ENCODE measurements around the gene NRG2.

DNA sequence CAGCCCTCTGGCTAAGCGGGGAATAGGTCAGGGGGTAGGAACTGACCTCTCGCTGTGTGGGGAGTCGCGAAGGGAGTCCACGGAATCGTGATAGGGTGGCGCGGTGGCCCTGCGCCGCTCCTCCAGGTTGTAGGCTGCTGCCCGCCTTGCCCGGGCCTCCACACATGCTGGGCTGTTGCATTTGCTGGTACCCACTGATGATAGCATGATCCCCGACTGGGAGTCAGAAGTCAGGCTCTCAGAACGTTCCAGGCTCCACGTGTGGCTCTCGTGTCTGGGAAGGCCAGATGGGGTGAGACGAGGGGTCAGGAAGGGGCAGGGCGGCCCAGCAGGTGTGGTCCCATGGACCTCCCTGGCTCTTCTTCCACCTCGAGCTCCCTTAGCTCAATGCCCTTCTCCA is 191.5 kb downstream of the NRG2 start:
- TF ChIP-seq, protein P1, sequence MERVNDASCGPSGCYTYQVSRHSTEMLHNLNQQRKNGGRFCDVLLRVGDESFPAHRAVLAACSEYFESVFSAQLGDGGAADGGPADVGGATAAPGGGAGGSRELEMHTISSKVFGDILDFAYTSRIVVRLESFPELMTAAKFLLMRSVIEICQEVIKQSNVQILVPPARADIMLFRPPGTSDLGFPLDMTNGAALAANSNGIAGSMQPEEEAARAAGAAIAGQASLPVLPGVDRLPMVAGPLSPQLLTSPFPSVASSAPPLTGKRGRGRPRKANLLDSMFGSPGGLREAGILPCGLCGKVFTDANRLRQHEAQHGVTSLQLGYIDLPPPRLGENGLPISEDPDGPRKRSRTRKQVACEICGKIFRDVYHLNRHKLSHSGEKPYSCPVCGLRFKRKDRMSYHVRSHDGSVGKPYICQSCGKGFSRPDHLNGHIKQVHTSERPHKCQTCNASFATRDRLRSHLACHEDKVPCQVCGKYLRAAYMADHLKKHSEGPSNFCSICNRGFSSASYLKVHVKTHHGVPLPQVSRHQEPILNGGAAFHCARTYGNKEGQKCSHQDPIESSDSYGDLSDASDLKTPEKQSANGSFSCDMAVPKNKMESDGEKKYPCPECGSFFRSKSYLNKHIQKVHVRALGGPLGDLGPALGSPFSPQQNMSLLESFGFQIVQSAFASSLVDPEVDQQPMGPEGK (CRISPR knock-in tag; IDR thresholded peaks at IDR 0.05; ENCODE audit: borderline replicate concordance): no peak
- TF ChIP-seq CSDC2 (CRISPR knock-in tag; IDR thresholded peaks at IDR 0.05): no peak
- no peak for TF ChIP-seq GLIS3 (CRISPR knock-in tag; IDR thresholded peaks at IDR 0.05)
- no peak for TF ChIP-seq ZNF70 (CRISPR knock-in tag; IDR thresholded peaks at IDR 0.05)
- no peak for TF ChIP-seq ZFP3 (CRISPR knock-in tag; IDR thresholded peaks at IDR 0.05)
- TF ChIP-seq ARNTL (CRISPR knock-in tag; IDR thresholded peaks at IDR 0.05; ENCODE audit: borderline replicate concordance, low read depth): no peak
- TF ChIP-seq RARB (CRISPR knock-in tag; IDR thresholded peaks at IDR 0.05): no peak
- TF ChIP-seq, protein P2, sequence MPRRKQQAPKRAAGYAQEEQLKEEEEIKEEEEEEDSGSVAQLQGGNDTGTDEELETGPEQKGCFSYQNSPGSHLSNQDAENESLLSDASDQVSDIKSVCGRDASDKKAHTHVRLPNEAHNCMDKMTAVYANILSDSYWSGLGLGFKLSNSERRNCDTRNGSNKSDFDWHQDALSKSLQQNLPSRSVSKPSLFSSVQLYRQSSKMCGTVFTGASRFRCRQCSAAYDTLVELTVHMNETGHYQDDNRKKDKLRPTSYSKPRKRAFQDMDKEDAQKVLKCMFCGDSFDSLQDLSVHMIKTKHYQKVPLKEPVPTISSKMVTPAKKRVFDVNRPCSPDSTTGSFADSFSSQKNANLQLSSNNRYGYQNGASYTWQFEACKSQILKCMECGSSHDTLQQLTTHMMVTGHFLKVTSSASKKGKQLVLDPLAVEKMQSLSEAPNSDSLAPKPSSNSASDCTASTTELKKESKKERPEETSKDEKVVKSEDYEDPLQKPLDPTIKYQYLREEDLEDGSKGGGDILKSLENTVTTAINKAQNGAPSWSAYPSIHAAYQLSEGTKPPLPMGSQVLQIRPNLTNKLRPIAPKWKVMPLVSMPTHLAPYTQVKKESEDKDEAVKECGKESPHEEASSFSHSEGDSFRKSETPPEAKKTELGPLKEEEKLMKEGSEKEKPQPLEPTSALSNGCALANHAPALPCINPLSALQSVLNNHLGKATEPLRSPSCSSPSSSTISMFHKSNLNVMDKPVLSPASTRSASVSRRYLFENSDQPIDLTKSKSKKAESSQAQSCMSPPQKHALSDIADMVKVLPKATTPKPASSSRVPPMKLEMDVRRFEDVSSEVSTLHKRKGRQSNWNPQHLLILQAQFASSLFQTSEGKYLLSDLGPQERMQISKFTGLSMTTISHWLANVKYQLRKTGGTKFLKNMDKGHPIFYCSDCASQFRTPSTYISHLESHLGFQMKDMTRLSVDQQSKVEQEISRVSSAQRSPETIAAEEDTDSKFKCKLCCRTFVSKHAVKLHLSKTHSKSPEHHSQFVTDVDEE (CRISPR knock-in tag; IDR thresholded peaks at IDR 0.05): no peak
- no peak for TF ChIP-seq ZC3H10 (CRISPR knock-in tag; IDR thresholded peaks at IDR 0.05)
- TF ChIP-seq TOX (CRISPR knock-in tag; IDR thresholded peaks at IDR 0.05; ENCODE audit: borderline replicate concordance): no peak
- no peak for TF ChIP-seq ISL1 (CRISPR knock-in tag; IDR thresholded peaks at IDR 0.05)
- no peak for TF ChIP-seq SNAI2 (CRISPR knock-in tag; IDR thresholded peaks at IDR 0.05)
